ENCODE data around the gene SPEG.

- TF ChIP-seq GATA2 (IDR thresholded peaks at IDR 0.05; ENCODE audit: low read depth, low read length) (no peak), GATA3 (IDR thresholded peaks at IDR 0.05; ENCODE audit: low read depth, low read length) (no peak)
Measured at GRCh38 chr2:219388907-219389156, 45.8 kb upstream of the SPEG start.
